Activated CD4-positive, alpha-beta T cell treated with anti-CD3 and anti-CD28 coated beads for 36 hours (primary cell): ENCODE results near the gene CATSPERB. TPM values are rescaled to one million over a fixed set of nuclear protein-coding genes. Genes with fewer than 3 reads are reported as not detected.

Source experiments
- ATAC-seq: fragments of 200-7000 bp; cut with Tn5 transposase; one replicate; pipeline ENCODE4 v1.10.0; 2021; ENCODE audit warnings: mild to moderate bottlenecking, moderate library complexity
- CTCF ChIA-PET: fragments of 350-600 bp; sonication (Branson Sonifier 250); formaldehyde crosslinking; loops from one replicate; lab custom pipeline; 2021; ENCODE audit warnings: antibody characterized with exemption; lab: Charles Lee
- POLR2A ChIA-PET: fragments of 350-600 bp; sonication (Branson Sonifier 250); formaldehyde crosslinking; loops from one replicate; lab custom pipeline; 2021; ENCODE audit warnings: antibody characterized with exemption, inconsistent platforms; lab: Charles Lee
- DNase-seq: peaks from one replicate; pipeline ENCODE4 v3.0.0-alpha.2; 2020
- H3K27ac Mint-ChIP-seq: one replicate; pipeline ENCODE4 v1.8.0; 2021; ENCODE audit warnings: mixed read lengths
- H3K27me3 Mint-ChIP-seq: one replicate; pipeline ENCODE4 v1.8.0; 2021; ENCODE audit warnings: mixed read lengths
- H3K36me3 Mint-ChIP-seq: one replicate; pipeline ENCODE4 v1.8.0; 2021; ENCODE audit warnings: low read depth, mixed read lengths
- H3K4me1 Mint-ChIP-seq: one replicate; pipeline ENCODE4 v1.8.0; 2021; ENCODE audit warnings: mixed read lengths
- H3K4me3 Mint-ChIP-seq: one replicate; pipeline ENCODE4 v1.8.0; 2021; ENCODE audit warnings: mild to moderate bottlenecking, moderate library complexity, mixed read lengths
- H3K9me3 Mint-ChIP-seq: one replicate; pipeline ENCODE4 v1.8.0; 2021; ENCODE audit warnings: low read depth, mixed read lengths
- intact Hi-C, 2 experiments: fragments of 100-400 bp; cut with DNase I in 1 of 2; cut with micrococcal nuclease in 1 of 2; formaldehyde crosslinking; loops; one replicate each; pipeline versions ENCODE4 v1.14.2 to v1.15.1; 2022 to 2024; cut with DNase I, micrococcal nuclease
- total RNA-seq, 2 experiments: library from RNA; stranded (reverse); gene quantifications; one replicate each; pipeline ENCODE4 v1.2.3, GENCODE V29; 2021

The CATSPERB gene
- total RNA-seq = under 1 TPM; 0.07 to 0.91 TPM

GRCh38 chr14:91731986-91732385 is at the start of gene CATSPERB:
Gene CATSPERB (minus strand): TSS chr14:91732086. CDS start chr14:91729479, 2,607 bp downstream.
- DNase-seq = no peak
- Mint-ChIP-seq H3K27ac (peak within 1 kb of the TSS; percentile 29), H3K4me3 (no peak within 1 kb of the TSS), H3K27me3 (no peaks in the 10 kb centered on the region), H3K9me3 (no peaks in the 10 kb centered on the region), H3K36me3 (peaks cover 2% of the 10 kb centered on the region), H3K4me1 (peaks cover 22% of the 10 kb centered on the region)
- POLR2A ChIA-PET = no interaction called here
- intact Hi-C loops = no loop called here
- ATAC-seq = no peak
- CTCF ChIA-PET = interaction anchor here (1.1 to 2.4 kb wide), 4 partner anchors 15 to 229 kb away, joined by 3 to 6 read pairs (median 4); no protein-coding TSS in a partner anchor

- ChIA-PET CTCF (interaction anchor here (0.6 to 1.6 kb wide), 3 partner anchors 11 to 188 kb away, joined by 3 to 7 read pairs (median 3); no protein-coding TSS in a partner anchor), POLR2A (no interaction called here)
- H3K4me3 Mint-ChIP-seq = no peak overlapping the region
- peaks cover 21% of the 10 kb centered on the region for H3K36me3 Mint-ChIP-seq
- peaks cover 8% of the 10 kb centered on the region for H3K4me1 Mint-ChIP-seq
- no peak overlapping the region for H3K27ac Mint-ChIP-seq
- DNase-seq (no peak), ATAC-seq (no peak)
- no peaks in the 10 kb centered on the region for H3K27me3 Mint-ChIP-seq
- H3K9me3 Mint-ChIP-seq = no peaks in the 10 kb centered on the region
- intact Hi-C loops = no loop called here
Measured at GRCh38 chr14:91780452-91780851, 48.6 kb upstream of the CATSPERB start.

- ChIA-PET POLR2A (no interaction called here), CTCF (no interaction called here)
- Mint-ChIP-seq H3K4me1 (peaks cover 17% of the 10 kb centered on the region), H3K9me3 (no peaks in the 10 kb centered on the region), H3K36me3 (peaks cover 18% of the 10 kb centered on the region), H3K4me3 (no peak overlapping the region), H3K27me3 (no peaks in the 10 kb centered on the region), H3K27ac (no peak overlapping the region)
- intact Hi-C loops = no loop called here
- ATAC-seq (no peak), DNase-seq (no peak)
Measured at GRCh38 chr14:91778217-91778616, 46.3 kb upstream of the CATSPERB start.

GRCh38 chr14:91774140-91775096 is 42.5 kb upstream of the CATSPERB start:
- POLR2A ChIA-PET = no interaction called here
- CTCF ChIA-PET = interaction anchor here (1.5 to 2.5 kb wide), 2 partner anchors 11 to 55 kb away, joined by 3 to 10 read pairs; no protein-coding TSS in a partner anchor
- no peak overlapping the region for H3K4me3 Mint-ChIP-seq
- H3K4me1 Mint-ChIP-seq = peaks cover 20% of the 10 kb centered on the region
- peaks cover 10% of the 10 kb centered on the region for H3K36me3 Mint-ChIP-seq
- ATAC-seq (no peak), DNase-seq (no peak)
- no peak overlapping the region for H3K27ac Mint-ChIP-seq
- H3K9me3 Mint-ChIP-seq = no peaks in the 10 kb centered on the region
- intact Hi-C loops = no loop called here
- no peaks in the 10 kb centered on the region for H3K27me3 Mint-ChIP-seq

- Mint-ChIP-seq H3K36me3 (peaks cover 6% of the 10 kb centered on the region), H3K4me1 (peaks cover 11% of the 10 kb centered on the region), H3K4me3 (no peak overlapping the region), H3K27ac (no peak overlapping the region), H3K27me3 (no peaks in the 10 kb centered on the region), H3K9me3 (no peaks in the 10 kb centered on the region)
- ChIA-PET CTCF (interaction anchor here (1.2 kb wide), 1 partner anchor 21 kb away, joined by 3 read pairs; no protein-coding TSS in a partner anchor), POLR2A (no interaction called here)
- DNase-seq (no peak), ATAC-seq (no peak)
- intact Hi-C loops = no loop called here
Measured at GRCh38 chr14:91770185-91770584, 38.3 kb upstream of the CATSPERB start.

- Mint-ChIP-seq H3K36me3 (peaks cover 13% of the 10 kb centered on the region), H3K4me3 (no peak overlapping the region), H3K27me3 (no peaks in the 10 kb centered on the region), H3K9me3 (peaks cover 6% of the 10 kb centered on the region), H3K4me1 (no peaks in the 10 kb centered on the region), H3K27ac (no peak overlapping the region)
- ChIA-PET CTCF (interaction anchor here (0.7 kb wide), 1 partner anchor 86 kb away, joined by 3 read pairs; no protein-coding TSS in a partner anchor), POLR2A (no interaction called here)
- DNase-seq (no peak), ATAC-seq (no peak)
- intact Hi-C loops = no loop called here
Measured at GRCh38 chr14:91755570-91756295, 23.8 kb upstream of the CATSPERB start.

GRCh38 chr14:91754819-91755218 is 22.9 kb upstream of the CATSPERB start:
- ATAC-seq = no peak
- Mint-ChIP-seq H3K36me3 (peaks cover 5% of the 10 kb centered on the region), H3K9me3 (no peaks in the 10 kb centered on the region), H3K4me3 (no peak overlapping the region), H3K4me1 (no peaks in the 10 kb centered on the region), H3K27me3 (no peaks in the 10 kb centered on the region), H3K27ac (no peak overlapping the region)
- CTCF ChIA-PET = no interaction called here
- intact Hi-C loops = no loop called here
- POLR2A ChIA-PET = no interaction called here
- DNase-seq = no peak

GRCh38 chr14:91754185-91754584 is 22.3 kb upstream of the CATSPERB start:
- POLR2A ChIA-PET = no interaction called here
- no peak overlapping the region for H3K27ac Mint-ChIP-seq
- CTCF ChIA-PET = no interaction called here
- intact Hi-C loops = no loop called here
- no peaks in the 10 kb centered on the region for H3K4me1 Mint-ChIP-seq
- no peak for ATAC-seq
- H3K9me3 Mint-ChIP-seq = no peaks in the 10 kb centered on the region
- no peak overlapping the region for H3K4me3 Mint-ChIP-seq
- H3K36me3 Mint-ChIP-seq = no peaks in the 10 kb centered on the region
- H3K27me3 Mint-ChIP-seq = no peaks in the 10 kb centered on the region
- DNase-seq = no peak

- ATAC-seq (peak; percentile 66), DNase-seq (no peak)
- H3K27me3 Mint-ChIP-seq = no peaks in the 10 kb centered on the region
- no peaks in the 10 kb centered on the region for H3K4me1 Mint-ChIP-seq
- no peak overlapping the region for H3K27ac Mint-ChIP-seq
- H3K4me3 Mint-ChIP-seq = no peak overlapping the region
- H3K9me3 Mint-ChIP-seq = no peaks in the 10 kb centered on the region
- ChIA-PET CTCF (interaction anchor here (0.7 kb wide), 1 partner anchor 14 kb away, joined by 3 read pairs; no protein-coding TSS in a partner anchor), POLR2A (interaction anchor here (0.7 kb wide), 1 partner anchor 1360 kb away, joined by 3 read pairs; no protein-coding TSS in a partner anchor)
- no peaks in the 10 kb centered on the region for H3K36me3 Mint-ChIP-seq
- intact Hi-C loops = no loop called here
Measured at GRCh38 chr14:91753501-91754128, 21.7 kb upstream of the CATSPERB start.

- DNase-seq (no peak), ATAC-seq (no peak)
- no peaks in the 10 kb centered on the region for H3K36me3 Mint-ChIP-seq
- no peak overlapping the region for H3K4me3 Mint-ChIP-seq
- no peak overlapping the region for H3K27ac Mint-ChIP-seq
- H3K27me3 Mint-ChIP-seq = no peaks in the 10 kb centered on the region
- H3K4me1 Mint-ChIP-seq = no peaks in the 10 kb centered on the region
- no peaks in the 10 kb centered on the region for H3K9me3 Mint-ChIP-seq
- intact Hi-C loops = no loop called here
- CTCF ChIA-PET = interaction anchor here (0.7 kb wide), 1 partner anchor 632 kb away, joined by 4 read pairs; no protein-coding TSS in a partner anchor
- POLR2A ChIA-PET = no interaction called here
Measured at GRCh38 chr14:91752961-91753360, 21.1 kb upstream of the CATSPERB start.

- Mint-ChIP-seq H3K27me3 (no peaks in the 10 kb centered on the region), H3K27ac (no peak overlapping the region), H3K9me3 (no peaks in the 10 kb centered on the region), H3K4me1 (no peaks in the 10 kb centered on the region), H3K4me3 (no peak overlapping the region), H3K36me3 (no peaks in the 10 kb centered on the region)
- intact Hi-C loops = no loop called here
- ATAC-seq (no peak), DNase-seq (no peak)
- ChIA-PET CTCF (interaction anchor here (0.8 kb wide), 1 partner anchor 1045 kb away, joined by 3 read pairs; no protein-coding TSS in a partner anchor), POLR2A (no interaction called here)
Measured at GRCh38 chr14:91751719-91752118, 19.8 kb upstream of the CATSPERB start.
